ENCODE results near the gene TRIM33.

TRIM33 gene

GRCh38 chr1:114511032-114511785 is at the start of gene TRIM33:
Gene TRIM33 (minus strand): TSS chr1:114511203. CDS start chr1:114511076, 127 bp downstream.
- peak; percentile 89 for DNase-seq

- no peak for DNase-seq
These were observed 48.4 kb upstream of the TRIM33 start for GRCh38 chr1:114559356-114559755.

DNA sequence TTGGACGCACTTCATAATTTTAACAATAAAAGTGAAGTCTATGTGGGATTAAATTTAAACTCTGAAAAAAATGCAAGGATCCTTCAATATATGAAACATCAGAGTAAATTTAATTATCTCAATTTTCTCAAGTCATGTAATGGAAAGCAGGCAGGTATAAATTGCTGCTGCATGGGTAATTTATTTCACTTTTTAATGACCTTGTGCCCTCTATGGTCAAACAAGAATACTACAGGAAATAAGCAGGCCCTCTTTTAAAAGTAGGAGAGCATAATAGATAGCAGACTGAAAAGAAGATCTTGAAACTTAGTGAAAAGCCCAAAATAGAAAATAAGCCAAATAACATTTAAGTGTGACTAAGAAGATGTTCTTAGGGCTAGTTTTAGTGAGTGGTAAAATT is 47.5 kb upstream of the TRIM33 start:
- no peak for DNase-seq

DNA sequence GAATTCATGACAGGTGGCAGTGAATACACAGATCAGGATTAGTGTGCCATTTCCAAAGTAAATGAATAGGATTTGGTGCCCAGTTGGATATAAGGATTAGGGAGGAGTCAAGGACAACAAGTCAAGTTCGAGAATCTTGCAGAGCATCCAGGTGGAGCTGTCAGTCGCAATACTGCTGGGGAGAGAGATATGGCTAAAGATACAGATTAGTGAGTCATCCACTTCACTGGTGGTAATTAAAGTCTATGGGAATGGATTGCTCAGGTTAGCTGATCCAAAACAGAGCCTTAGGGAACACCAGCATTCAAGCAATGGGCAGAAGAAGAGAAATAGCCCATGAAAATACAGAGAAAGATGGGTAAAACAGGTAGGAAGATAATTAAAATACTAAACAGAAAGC is 43.6 kb upstream of the TRIM33 start:
- DNase-seq: no peak

DNA sequence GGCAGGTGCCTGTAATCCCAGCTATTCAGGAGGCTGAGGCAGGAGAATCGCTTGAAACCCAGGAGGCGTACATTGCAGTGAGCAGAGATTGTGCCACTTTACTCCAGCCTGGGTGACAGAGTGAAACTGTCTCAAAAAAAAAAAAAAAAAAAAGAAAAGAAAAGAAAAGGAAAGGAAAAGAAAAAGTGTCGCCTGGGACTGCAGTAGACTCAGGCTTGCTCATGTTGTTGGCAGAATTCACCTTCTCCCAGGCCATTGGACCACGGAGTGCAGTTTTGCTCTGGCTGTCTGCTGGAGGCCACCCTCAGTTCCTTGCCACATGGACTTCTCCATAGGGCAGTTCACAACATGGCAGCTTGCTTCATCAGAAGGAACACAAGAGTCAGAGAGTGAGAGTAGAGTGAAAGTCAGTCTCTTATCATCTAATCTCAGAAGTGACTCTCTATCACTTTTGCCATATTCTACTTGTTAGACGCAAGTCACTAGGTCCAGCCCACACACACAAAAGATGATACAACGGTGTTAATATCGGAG is 41.2 kb upstream of the TRIM33 start:
- no peak for DNase-seq

DNA sequence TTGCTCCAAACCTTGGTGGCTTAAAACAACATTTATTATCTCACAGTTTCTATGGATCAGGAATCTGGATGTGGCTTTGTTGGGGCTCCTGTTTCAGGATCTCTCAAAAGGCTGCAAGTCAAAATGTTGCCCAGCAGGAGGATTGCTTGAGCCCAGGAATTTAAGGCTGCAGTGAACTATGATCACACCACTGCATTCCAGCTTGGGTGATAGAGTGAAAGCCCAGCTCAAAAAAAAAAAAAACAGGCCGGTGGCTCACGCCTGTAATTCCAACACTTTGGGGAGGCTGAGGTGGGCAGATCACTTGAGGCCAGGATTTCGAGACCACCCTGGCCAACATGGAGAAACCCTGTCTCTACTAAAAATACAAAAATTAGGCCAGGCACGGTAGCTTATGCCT is 40.4 kb upstream of the TRIM33 start:
- no peak for DNase-seq

GRCh38 chr1:114550336-114550735 is 39.3 kb upstream of the TRIM33 start:
- DNase-seq: no peak

DNA sequence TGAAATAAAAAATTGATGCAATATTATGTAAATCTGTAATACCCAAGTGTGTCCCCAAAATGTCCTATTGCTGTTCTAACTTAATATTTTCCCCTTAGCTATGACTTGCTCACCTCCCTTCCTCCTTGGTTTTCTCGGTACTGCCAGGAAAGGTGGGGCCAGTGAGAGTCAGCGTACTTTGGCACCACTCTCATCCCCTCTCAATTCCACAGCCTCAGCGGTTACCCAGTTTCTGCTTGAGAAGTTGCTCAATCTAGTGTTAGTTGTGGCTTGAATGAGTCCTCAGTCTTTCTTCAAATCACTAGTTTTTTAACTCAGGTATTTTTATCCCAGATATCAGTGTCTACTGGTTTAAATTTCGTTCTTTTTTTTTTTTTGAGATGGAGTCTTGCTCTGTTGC is 38.1 kb upstream of the TRIM33 start:
- DNase-seq: no peak

- no peak for DNase-seq
These were observed 36.1 kb upstream of the TRIM33 start for GRCh38 chr1:114547076-114547475.

- DNase-seq: no peak
These were observed 34.8 kb upstream of the TRIM33 start for GRCh38 chr1:114545796-114546195.

GRCh38 chr1:114545315-114545714 is 34.3 kb upstream of the TRIM33 start:
- DNase-seq: no peak

- DNase-seq: no peak
These were observed 29.8 kb upstream of the TRIM33 start for GRCh38 chr1:114540821-114541220.

GRCh38 chr1:114540272-114540671 is 29.3 kb upstream of the TRIM33 start:
- DNase-seq: no peak

DNA sequence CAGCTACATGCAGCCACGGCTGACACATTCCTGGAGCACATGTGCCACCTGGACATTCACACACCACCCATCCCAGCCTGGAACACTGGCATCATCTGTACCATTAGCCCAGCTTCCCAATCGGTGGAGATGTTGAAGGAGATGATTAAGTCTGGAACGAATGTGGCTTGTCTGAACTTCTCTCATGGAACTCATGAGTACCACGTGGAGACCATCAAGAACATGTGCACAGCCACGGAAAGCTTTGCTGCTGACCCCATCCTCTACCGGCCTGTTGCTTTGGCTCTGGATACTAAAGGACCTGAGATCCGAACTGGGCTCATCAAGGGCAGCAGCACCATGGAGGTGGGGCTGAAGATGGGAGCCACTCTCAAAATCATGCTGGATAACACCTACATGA is 25.0 kb upstream of the TRIM33 start:
- DNase-seq: no peak

GRCh38 chr1:114535401-114535800 is 24.4 kb upstream of the TRIM33 start:
- DNase-seq: no peak

DNA sequence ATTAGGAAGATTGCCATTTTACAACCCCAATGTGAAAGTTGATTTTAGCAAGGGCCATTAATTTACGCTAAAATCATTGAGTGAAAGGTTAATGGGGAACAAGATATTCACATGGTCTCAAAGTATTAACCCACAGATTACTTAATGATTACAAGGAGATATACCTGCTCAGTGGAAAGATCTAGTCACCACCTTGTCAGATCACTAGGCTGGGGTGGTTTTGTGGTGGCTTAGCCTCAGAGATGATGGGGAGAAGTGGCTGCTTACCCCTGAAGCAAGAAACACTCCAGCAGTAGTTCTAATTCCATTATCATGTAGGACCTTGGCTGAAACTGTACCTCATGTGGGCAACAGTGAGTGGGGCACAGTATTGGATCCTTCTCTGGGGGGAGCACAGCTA is 20.1 kb upstream of the TRIM33 start:
- no peak for DNase-seq

DNA sequence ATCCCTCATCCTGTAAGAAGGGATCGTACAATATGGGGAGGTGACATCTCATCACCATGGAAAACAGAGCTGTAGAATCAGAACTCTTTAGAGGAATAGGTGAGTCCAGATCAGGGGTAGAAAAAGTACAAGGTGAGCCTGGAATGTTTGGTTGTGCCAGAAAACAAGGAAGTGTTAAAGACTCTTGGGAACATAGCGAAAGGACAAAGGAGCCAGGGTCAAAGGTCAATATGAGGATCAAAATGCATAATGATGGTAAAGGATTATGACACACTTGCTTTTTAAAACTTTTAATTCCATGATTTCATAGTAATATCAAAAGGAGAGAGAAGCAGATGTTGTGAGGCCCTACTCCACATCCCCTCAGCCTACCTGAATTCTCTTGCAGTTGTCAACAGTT is 19.2 kb upstream of the TRIM33 start:
- DNase-seq: no peak

DNA sequence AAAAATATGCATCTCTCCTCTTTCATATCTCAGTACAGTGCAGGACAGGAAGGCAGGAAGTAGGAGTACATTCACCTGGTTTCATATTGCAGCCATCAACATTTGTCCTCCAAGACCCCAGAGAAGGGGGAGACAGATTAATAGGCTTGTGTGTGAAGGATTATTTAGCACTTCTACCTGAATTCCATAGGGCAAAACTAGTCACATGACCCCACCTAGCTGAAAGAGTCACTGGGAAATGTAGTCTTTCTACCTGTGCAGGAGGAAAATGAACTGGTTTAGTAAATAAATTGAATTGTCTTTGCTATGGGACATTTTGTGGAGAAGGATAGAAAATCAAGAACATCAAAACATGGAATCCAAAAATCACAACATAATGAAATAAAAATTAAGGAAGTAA is 13.9 kb upstream of the TRIM33 start:
- DNase-seq: no peak

- no peak for DNase-seq
These were observed 11.2 kb upstream of the TRIM33 start for GRCh38 chr1:114522264-114522575.

DNA sequence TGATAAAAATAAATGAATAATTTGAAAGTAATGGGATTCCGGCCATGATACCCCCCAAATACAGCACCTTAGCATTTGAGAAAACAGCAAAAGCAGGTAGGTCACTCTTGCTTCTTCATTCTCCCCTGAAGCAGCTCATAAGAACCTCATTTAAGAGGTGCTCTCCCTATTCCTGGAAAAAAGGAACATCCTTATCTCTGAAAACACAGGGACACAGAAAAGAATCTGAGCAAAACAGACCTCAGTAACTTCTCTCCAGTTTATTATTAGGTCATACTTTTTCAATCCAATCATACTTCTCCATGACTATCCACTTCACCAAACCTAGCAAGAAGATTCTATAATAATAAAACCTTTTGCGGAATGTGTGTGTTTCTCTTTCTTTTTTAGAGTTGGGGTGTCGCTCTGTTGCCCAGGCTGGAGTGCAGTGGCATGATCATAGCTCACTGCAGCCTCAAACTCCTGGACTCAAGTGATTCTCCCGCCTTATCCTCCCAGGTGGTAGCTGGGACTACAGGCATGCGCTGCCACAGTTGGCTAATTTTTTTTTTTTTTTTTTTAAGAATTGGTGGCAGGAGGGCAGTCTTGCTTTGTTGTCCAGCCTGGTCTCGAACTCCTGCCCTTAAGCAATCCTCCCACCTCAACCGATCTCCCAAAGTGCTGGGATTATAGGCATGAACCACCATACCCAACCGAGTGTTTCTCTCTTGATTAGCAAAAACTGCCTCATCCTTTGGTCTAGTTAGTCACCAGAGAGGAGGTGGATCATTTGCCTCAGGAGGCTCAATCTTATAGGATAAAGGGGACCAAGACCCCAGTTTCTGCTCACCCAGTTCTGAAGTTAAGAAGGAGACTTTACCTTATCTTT is 10.6 kb upstream of the TRIM33 start:
- DNase-seq: no peak

GRCh38 chr1:114517348-114517747 is 6.3 kb upstream of the TRIM33 start:
- DNase-seq: no peak

DNA sequence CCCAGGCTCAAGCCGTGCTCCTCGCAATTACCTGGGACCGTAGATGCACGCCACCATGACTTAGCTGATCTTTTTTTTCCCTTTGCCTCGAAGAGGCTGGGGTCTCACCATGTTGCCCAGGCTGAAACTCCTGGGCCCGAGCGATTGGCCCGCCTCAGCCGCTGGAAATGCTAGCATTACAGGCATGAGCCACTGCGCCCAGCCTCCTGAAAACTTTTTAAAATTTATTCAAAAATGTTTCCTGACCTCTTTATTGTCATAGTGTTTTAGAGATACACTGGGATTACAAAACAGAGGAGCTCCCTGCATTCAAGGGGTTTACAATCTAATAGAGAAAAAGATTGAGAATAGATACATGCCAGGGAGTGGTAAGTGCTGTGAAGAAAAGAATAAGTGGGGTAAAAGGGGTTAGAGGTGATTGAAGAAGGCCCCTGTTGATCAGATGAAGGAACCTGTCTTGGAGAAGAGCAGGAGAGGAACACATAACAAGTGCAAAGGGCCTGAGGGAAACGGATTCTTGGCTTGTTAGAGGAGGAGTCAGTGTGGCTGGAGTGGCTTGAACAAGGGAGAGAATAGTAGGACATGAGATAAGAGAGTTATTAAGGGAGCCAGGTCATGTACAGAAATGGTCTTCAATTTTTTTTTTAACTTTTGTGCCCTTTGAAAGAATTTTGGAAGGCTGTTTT is 1.7 kb upstream of the TRIM33 start:
- no peak for DNase-seq

GRCh38 chr1:114510274-114511031 is 550 bp downstream of the TRIM33 start:
- DNase-seq: peak; percentile 35
